ENCODE results near the gene TNFAIP1. TPM values are rescaled to one million over a fixed set of nuclear protein-coding genes. Genes with fewer than 3 reads are reported as not detected.
"Not testable (repeated sequence)": the region's sequence is repeated elsewhere in the genome, so short reads cannot be mapped to it uniquely, and the experiment has no call there.

The TNFAIP1 gene
- total RNA-seq, 1 experiment from 2014 or later = 33.4 TPM

DNA sequence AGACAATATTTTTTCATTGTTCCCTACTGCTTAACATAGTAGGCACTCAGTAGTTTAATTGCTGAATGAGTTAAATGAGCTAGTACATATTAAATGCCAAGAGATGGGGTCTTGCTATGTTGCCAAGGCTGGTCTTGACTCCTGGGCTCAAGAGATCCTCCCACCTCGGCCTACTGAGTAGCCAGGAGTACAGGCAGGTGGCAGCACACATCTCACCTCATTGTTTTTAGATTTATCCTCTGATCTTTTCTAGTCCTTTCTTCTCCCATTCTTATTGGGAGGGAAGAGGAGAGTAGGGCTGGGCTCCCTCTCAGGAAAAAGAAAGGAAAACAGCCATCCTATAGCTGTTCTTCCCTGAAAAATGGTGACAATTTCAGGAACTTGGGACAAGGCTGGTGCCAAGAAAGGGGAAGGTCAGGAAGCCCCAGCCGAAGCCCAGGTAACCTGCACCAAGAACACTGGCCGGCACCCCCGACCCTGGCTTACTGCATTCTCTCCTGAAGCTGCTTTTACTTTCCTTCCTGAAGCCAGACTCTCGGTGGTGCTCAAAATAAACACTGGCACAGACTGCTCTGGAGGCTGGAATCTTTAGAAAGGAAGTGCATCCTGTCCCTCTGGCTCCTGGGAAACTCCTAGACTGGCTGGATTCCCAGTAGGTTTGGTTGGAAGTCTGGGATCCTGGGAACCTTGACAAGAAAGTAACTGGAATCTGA, 2.7 kb downstream of the TNFAIP1 start:
- no TSS peak for BruUV-seq (replicated peaks)
- peaks cover 32% of the 10 kb centered on the region for H3K79me2 ChIP-seq (ENCODE audit: insufficient read depth, low read length)

GRCh38 chr17:28338769-28339212, 3.2 kb downstream of the TNFAIP1 start:
- H3K9me3 ChIP-seq (ENCODE audit: control insufficient read depth in 1 of 2, insufficient read depth in 1 of 2, low read depth in 1 of 2, low read length in 2 of 2); H3K27me3 ChIP-seq (ENCODE audit: insufficient read depth, low read length); H4K20me1 ChIP-seq (ENCODE audit: insufficient read depth); DNase-seq (ENCODE audit: low read depth, low spot score); BruUV-seq (replicated peaks); H3K27ac ChIP-seq (ENCODE audit: low read depth, low read length); H3K4me3 ChIP-seq (replicated peaks in 1 of 2; ENCODE audit: low read depth in 1 of 2, low read length in 2 of 2); RAD21 ChIA-PET (ENCODE audit: low non-redundant PET in 1 of 2, low total read pairs in 2 of 2, uncharacterized antibody in 2 of 2, unreplicated experiment in 2 of 2); H3K4me2 ChIP-seq (ENCODE audit: low read length); POLR2A ChIA-PET; ATAC-seq; H2AFZ ChIP-seq (ENCODE audit: low read depth, low read length, poor library complexity, severe bottlenecking); H3K9ac ChIP-seq (ENCODE audit: low read length); CTCF ChIA-PET; H3K9me2 ChIP-seq (ENCODE audit: insufficient read depth): not testable (repeated sequence)
- Histone ChIP-seq H3K79me2 (ENCODE audit: insufficient read depth, low read length) (peaks cover 32% of the 10 kb centered on the region), H3K36me3 (ENCODE audit: control insufficient read depth in 1 of 2, insufficient read depth in 2 of 2, low read length in 2 of 2) (peaks cover 16 to 23% of the 10 kb centered on the region in 2 experiments; a peak in 3 of 4 replicates), H3K4me1 (ENCODE audit: control insufficient read depth in 1 of 2, insufficient read depth in 2 of 2, low read length in 2 of 2) (peaks cover 16 to 38% of the 10 kb centered on the region in 2 experiments)
- intact Hi-C loops (cut with micrococcal nuclease) = loop anchor here (5.0 kb wide), 1 partner anchor 106 kb away; no protein-coding TSS in a partner anchor

More for the DNA sequence above, 2.7 kb downstream of the TNFAIP1 start:
- Histone ChIP-seq H3K4me3 (replicated peaks in 1 of 2; ENCODE audit: low read depth in 1 of 2, low read length in 2 of 2) (no peak overlapping the region), H3K27me3 (ENCODE audit: insufficient read depth, low read length) (no peaks in the 10 kb centered on the region), H3K4me2 (ENCODE audit: low read length) (peak overlapping the region; percentile 93; the same call in 1 of the 2 replicates), H3K9me2 (ENCODE audit: insufficient read depth) (no peaks in the 10 kb centered on the region), H3K9me3 (ENCODE audit: control insufficient read depth in 1 of 2, insufficient read depth in 1 of 2, low read depth in 1 of 2, low read length in 2 of 2) (no peaks in the 10 kb centered on the region), H3K9ac (ENCODE audit: low read length) (no peak overlapping the region), H3K36me3 (ENCODE audit: control insufficient read depth in 1 of 2, insufficient read depth in 2 of 2, low read length in 2 of 2) (peaks cover 16 to 23% of the 10 kb centered on the region in 2 experiments; a peak in 3 of 4 replicates), H2AFZ (ENCODE audit: low read depth, low read length, poor library complexity, severe bottlenecking) (no peak overlapping the region), H4K20me1 (ENCODE audit: insufficient read depth) (no peaks in the 10 kb centered on the region), H3K27ac (ENCODE audit: low read depth, low read length) (no peak overlapping the region), H3K4me1 (ENCODE audit: control insufficient read depth in 1 of 2, insufficient read depth in 2 of 2, low read length in 2 of 2) (peaks cover 16 to 38% of the 10 kb centered on the region in 2 experiments)
- TF ChIP-seq, protein P1, sequence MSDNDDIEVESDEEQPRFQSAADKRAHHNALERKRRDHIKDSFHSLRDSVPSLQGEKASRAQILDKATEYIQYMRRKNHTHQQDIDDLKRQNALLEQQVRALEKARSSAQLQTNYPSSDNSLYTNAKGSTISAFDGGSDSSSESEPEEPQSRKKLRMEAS (IDR thresholded peaks at IDR 0.05) = no peak
- TF ChIP-seq, protein P2, sequence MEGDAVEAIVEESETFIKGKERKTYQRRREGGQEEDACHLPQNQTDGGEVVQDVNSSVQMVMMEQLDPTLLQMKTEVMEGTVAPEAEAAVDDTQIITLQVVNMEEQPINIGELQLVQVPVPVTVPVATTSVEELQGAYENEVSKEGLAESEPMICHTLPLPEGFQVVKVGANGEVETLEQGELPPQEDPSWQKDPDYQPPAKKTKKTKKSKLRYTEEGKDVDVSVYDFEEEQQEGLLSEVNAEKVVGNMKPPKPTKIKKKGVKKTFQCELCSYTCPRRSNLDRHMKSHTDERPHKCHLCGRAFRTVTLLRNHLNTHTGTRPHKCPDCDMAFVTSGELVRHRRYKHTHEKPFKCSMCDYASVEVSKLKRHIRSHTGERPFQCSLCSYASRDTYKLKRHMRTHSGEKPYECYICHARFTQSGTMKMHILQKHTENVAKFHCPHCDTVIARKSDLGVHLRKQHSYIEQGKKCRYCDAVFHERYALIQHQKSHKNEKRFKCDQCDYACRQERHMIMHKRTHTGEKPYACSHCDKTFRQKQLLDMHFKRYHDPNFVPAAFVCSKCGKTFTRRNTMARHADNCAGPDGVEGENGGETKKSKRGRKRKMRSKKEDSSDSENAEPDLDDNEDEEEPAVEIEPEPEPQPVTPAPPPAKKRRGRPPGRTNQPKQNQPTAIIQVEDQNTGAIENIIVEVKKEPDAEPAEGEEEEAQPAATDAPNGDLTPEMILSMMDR (IDR thresholded peaks at IDR 0.05 in 2 of 3, conservative IDR thresholded peaks at IDR 0.05 in 1 of 3; ENCODE audit: borderline replicate concordance in 1 of 3, insufficient read depth in 1 of 3, low read depth in 2 of 3, low read length in 2 of 3) = peak in 1 of 3 experiments; percentile 20; a peak in 1 of 6 replicates
- DNase-seq (ENCODE audit: low read depth, low spot score) = no peak
- POLR2A ChIA-PET = no interaction called here
- intact Hi-C loops (cut with micrococcal nuclease) = loop anchor here (5.0 kb wide), 1 partner anchor 106 kb away; no protein-coding TSS in a partner anchor
- ATAC-seq = no peak
- RAD21 ChIA-PET (ENCODE audit: low non-redundant PET in 1 of 2, low total read pairs in 2 of 2, uncharacterized antibody in 2 of 2, unreplicated experiment in 2 of 2) = interaction anchor here in 1 of 2 experiments (0.6 kb wide), 1 partner anchor 203 kb away, joined by 3 read pairs; no protein-coding TSS in a partner anchor
- CTCF ChIA-PET = no interaction called here

Measured in HCT116 (cell line).